ENCODE results near the gene APBB1.

DNA sequence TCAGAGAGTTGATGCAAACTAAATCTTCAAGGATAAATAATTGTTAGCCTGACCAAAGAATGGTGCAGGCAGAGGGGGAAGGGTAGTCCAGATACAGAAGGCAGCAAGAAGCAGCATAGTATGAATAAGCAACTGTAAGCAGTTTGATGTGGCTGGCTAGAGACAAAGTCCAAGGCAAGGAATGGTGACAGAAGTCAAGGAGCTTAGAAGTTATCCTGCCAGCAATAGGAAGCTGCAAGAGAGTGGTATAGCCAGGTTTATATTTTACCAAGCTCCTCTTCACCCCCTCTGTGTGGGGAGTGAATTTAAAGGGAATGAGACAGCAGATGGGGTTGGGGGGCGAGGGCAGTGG is 40.2 kb upstream of the APBB1 start:
- TF ChIP-seq, protein P1, sequence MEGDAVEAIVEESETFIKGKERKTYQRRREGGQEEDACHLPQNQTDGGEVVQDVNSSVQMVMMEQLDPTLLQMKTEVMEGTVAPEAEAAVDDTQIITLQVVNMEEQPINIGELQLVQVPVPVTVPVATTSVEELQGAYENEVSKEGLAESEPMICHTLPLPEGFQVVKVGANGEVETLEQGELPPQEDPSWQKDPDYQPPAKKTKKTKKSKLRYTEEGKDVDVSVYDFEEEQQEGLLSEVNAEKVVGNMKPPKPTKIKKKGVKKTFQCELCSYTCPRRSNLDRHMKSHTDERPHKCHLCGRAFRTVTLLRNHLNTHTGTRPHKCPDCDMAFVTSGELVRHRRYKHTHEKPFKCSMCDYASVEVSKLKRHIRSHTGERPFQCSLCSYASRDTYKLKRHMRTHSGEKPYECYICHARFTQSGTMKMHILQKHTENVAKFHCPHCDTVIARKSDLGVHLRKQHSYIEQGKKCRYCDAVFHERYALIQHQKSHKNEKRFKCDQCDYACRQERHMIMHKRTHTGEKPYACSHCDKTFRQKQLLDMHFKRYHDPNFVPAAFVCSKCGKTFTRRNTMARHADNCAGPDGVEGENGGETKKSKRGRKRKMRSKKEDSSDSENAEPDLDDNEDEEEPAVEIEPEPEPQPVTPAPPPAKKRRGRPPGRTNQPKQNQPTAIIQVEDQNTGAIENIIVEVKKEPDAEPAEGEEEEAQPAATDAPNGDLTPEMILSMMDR (IDR thresholded peaks at IDR 0.05; ENCODE audit: borderline replicate concordance, extremely low read depth, low read length, poor library complexity, severe bottlenecking), result no peak
- no peak for TF ChIP-seq EZH2 (IDR thresholded peaks at IDR 0.05; ENCODE audit: borderline replicate concordance, low read depth, low read length, severe bottlenecking)
